DMS 273 (cell line): ENCODE results near the gene PRL.

ENCODE experiments used
- DNase-seq: peaks from one replicate; lab custom pipeline; 2025; ENCODE audit not compliant: unreplicated experiment; lab: John Stamatoyannopoulos, UW

Gene PRL

DNA sequence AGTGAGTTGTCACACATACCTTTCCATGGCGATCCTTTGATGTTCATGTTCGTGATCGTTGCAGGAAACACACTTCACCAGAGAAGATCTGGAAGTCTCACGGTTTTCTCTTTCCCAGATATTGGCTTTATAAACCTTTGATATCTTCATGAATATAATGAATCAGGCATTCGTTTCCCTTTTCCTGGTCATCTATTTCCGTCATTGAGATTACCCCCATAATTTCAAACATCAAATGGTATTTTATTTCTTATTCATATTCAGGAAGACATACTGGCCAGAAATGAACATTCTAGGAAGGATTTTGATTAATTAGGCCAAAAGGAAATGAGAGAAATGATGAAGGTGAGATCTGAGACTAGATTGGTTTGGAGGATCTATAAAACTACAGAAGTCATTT lies at the start of gene PRL:
PRL (minus strand) TSS at position 101 of the 400 bp plus-strand sequence; CDS start at position 47, 54 bp downstream.
- no peak for DNase-seq

DNA sequence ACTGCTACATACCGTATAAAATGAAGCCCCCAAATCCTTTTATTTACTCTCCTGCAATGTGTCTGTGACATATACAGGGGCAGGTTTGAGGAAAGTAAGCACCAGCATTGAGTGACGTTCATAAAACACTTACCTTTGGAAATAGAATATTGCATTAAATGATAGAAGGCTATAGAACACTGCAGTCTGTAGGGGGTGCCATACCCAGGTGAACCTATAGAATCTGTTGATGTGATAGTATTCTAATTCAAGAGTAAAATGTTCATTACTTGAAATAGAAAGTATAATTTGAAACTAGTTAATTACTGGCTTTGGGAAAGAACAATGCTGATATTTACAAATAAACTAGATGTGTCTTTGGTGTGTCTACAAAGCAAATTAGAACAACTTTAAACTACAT lies 47.0 kb upstream of the PRL start:
- DNase-seq, result no peak

GRCh38 chr6:22334778-22335177 lies 37.9 kb upstream of the PRL start:
- no peak for DNase-seq

DNA sequence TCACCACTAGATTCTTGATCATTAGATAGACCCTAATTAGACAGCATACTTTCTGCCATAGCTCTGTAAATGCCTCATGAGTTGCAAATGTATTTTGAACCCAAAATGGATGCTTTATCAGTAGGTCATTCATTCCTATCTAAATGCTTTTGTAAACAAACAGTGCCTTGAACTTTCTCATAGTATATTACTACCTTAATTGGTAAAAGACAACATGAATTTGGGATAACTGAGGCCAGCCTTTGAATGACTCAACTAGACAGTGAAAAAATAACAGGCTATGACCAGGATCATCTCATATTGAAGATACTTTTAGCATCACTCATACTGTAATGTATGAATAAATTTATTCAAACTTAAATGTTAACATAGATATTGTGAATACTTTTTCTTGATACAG lies 37.0 kb upstream of the PRL start:
- no peak for DNase-seq

- DNase-seq, result no peak
Measured at GRCh38 chr6:22332711-22333110, 35.9 kb upstream of the PRL start.

GRCh38 chr6:22332216-22332615 lies 35.4 kb upstream of the PRL start:
- no peak for DNase-seq

- no peak for DNase-seq
Measured at GRCh38 chr6:22330941-22331340, 34.1 kb upstream of the PRL start.

DNA sequence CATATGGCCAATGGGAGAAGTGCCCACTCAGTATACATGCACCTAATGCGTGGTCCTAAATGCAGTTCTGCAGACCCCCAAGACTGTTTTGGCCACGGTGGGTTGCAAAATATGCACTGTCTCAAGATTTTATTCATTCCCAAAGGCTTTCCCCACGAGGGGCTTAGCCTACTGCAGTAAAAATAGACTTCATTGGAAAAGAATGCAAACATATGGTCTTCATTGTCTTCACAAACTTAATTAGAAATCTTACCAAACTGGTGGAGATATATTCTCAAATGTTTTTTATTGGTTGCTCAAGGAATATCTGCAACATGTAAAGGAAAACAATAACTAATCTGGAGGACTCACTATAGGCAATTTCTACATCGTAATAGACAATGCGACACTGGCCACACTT lies 31.6 kb upstream of the PRL start:
- no peak for DNase-seq

GRCh38 chr6:22327881-22328280 lies 31.0 kb upstream of the PRL start:
- no peak for DNase-seq

GRCh38 chr6:22326500-22326899 lies 29.7 kb upstream of the PRL start:
- peak; percentile 39 for DNase-seq

DNA sequence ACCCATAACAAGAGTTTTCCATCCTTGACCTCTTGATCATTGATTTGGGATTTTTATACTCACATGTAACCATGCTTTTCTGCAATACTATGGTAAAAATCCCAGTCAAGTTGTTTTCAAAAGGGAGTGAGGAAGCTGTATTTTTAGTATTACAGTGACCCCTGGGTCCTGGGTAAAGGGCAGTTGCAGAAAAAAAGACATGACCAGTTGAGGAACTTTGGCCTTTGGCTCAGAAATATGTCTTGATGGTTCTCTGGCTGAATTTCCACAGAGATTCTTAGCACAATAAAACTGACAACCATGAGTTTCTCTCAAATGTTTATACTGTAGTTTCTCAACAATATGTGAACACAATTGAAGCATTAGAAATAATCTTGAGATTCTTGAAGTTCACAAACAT lies 28.6 kb upstream of the PRL start:
- DNase-seq, result no peak

DNA sequence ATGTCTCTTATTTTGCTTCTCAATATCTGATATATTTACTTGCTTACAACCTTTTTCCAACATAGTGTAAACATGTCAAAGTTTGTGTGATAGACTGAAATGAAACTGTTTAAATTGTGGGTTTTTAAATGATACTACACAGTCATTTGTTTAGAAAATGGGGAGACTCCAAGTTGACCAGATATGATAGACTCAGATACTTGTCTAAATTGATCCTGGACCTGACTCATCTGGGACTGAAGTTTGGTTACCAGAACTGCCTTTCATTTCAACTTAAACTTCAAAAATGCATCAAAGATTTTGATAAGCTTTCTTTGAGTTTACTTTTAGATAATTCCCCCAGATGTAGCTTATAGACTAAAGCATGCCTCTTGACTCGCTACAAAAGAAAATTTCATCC lies 27.0 kb upstream of the PRL start:
- no peak for DNase-seq

DNA sequence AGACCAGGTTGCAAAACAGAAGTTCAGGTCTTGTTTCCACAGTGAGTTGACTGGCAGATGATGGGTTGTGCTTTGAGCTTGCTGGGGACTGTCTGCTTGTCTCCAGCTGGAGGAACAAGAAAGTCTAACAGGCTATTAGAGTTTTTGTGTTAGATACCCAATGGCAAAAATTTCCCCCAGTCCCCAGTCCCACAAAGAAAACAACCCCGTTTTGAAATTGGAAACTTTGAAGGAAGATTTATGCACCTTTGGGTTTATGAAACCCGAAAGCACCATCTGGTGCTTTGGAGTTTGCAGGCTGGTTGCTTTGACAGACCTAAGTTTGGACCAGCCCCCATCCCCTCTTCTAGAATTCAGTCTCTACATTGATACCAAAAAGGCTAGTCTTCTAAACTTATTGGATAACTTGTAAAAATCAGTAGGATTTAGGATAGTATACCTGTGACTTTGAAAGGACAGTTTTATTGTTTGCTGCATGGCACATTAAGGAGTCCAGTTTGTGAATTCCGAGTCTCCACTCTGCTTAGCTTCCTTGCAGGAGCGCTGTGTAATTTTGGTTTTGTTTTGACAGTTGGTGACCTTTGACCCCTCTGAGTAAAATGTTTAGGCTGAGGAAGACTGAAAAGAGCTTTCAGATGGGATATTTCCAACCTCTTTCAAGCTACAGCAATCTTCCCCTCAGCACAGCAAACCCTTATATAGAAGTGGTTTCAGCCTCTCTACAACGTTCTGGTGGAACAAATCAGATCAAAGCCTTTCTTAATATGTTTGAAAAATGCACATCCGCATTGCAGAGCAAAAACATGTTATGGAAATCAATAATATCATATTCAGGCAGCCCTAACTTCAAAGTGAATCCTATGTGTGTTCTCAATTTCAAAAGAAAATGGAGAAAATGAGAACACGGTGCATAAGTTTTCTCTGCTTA lies 25.5 kb upstream of the PRL start:
- peak; percentile 93 for DNase-seq

DNA sequence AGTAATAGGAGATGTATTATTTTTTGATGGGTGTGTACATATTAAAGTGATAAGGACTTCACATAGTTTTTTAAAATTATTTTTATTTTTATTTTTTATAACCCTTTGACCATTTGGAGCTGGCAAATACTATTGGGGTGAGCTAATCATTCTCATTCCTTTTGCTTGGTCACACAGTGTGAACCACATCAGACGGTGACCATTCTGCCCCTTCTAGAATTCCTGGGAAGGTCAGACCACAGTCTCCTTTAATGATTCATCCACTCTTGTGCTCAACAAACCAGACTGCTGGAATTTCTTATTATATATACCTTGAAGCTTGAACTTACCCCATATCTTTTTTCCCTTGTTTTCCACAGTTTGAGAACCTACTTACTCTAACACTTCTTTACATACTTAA lies 23.9 kb upstream of the PRL start:
- no peak for DNase-seq

GRCh38 chr6:22318404-22318803 lies 21.6 kb upstream of the PRL start:
- DNase-seq, result no peak

GRCh38 chr6:22313796-22314195 lies 17.0 kb upstream of the PRL start:
- DNase-seq, result peak; percentile 21

DNA sequence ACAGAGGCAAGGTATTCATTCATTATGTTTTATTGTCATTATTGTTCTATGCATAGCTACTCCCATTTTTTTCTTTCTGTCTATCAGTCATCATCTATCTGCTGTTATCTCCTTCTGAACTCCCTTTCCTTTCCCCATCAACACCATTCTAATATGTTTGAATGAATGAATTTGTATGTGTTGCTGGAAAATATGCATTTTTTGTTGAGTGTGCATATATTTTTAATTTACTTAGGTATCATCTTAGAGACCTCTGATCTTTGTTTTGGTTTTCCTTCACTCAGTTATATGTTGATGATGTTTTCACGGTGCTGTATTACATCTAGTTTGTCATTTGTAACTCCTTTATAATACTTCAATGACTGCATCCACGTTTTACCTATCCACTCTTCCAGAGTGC lies 12.1 kb upstream of the PRL start:
- no peak for DNase-seq

DNA sequence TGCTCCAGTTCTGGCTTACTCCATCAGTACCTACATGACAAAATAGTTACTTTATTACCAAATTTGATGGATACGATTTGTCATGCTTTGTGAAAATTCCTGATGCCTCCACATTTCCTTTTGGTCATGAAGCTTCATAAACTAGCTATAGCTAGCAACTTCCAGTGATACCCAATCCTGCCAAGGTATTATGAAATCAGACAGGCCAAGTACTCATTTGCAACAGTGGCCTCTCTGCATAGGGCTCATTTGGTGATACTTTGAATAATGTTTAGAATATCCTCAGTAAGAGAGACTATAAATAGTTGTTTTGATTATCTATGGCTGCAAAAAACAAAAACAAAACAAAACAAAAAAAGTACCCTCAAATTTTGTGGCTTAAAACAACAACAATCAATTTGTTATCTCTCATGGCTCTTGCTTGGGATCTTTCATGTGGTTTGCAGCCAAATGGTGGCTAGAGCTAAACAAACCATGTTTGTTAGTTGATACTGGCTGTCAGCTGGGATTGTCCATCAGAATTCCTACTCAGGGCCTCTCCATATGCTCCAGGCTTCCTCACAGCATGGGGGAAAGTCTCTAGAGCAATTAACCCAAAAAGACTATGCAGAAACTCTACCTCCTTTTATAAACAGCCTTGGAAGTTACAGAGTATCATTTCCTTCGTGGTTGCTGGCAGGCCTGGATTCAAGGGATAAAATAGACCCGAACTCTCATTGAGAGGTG lies 10.1 kb upstream of the PRL start:
- DNase-seq, result peak; percentile 95

DNA sequence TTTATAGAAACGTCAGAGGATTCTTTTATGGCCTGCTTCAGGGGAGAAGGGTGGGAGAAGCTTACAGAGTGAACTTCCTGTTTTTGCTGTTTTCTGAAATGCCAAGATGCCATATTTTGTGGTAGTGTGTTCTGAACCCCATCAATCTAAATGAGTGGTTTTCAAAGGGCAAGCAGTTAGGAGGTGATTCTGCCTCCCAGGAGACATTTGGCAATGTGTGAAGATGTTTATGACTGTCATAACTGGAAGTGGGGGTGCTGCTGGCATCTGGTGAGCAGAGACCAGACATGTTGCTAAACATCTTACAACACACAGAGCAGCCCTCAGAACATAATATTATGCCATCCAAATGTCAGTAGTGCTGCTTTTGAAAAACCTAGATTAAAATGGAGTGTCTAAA lies 6.0 kb upstream of the PRL start:
- DNase-seq, result no peak

GRCh38 chr6:22300273-22300998 lies 3.6 kb upstream of the PRL start:
- peak; percentile 19 for DNase-seq

- no peak for DNase-seq
Measured at GRCh38 chr6:22298475-22298890, 1.6 kb upstream of the PRL start.

DNA sequence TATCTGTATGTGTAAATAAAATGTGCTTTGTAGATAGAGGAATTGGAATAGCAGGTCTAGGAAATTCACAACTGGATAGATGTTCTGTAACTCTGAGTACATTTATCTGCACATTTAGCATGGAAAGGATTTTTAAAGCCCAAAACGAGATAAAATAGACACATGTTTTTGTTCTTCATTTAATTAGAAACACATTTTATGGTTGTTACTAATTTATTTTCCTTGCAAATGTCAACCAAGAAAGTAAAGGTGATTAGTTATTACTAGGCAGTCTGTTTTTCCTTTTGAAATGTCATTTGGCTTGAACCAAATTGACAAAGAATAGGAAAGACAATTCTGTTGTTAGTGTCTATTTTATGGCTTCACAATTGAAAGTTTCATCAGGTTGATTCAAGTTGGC lies 769 bp downstream of the PRL start:
- no peak for DNase-seq
